K562 (cell line): ENCODE measurements around the gene KRTAP5-7.

Experiments used
- CTCF ChIP-seq, 3 experiments: IDR thresholded peaks in 2 of 3; conservative IDR thresholded peaks in 1 of 3; 2 replicates each; pipeline ENCODE4 v1.5.1; 2011 to 2012; ENCODE audit warnings: low read length in 3 of 3, mild to moderate bottlenecking in 3 of 3, control low read depth in 2 of 3, improper control_type of control experiment in 1 of 3, inconsistent platforms in 1 of 3, low read depth in 1 of 3, mixed read lengths in 1 of 3, moderate library complexity in 1 of 3; ENCODE audit not compliant: insufficient read depth in 2 of 3
- CXXC5 ChIP-seq: fragments of 250-450 bp; sonication (Bioruptor Pico); IDR thresholded peaks from 2 replicates; pipeline ENCODE4 v1.8.0; 2022; ENCODE audit warnings: inconsistent platforms, mild to moderate bottlenecking, moderate library complexity
- E2F4 ChIP-seq: sonication (generic); formaldehyde crosslinking; IDR thresholded peaks from 2 replicates; pipeline ENCODE4 v1.8.0; 2022; ENCODE audit warnings: mild to moderate bottlenecking, low read depth, missing genetic modification reagents
- EZH2 ChIP-seq: IDR thresholded peaks from 2 replicates; pipeline ENCODE4 v1.6.1; 2012; ENCODE audit warnings: low read depth, mild to moderate bottlenecking, inconsistent platforms, low read length, borderline replicate concordance
- FOSL1 ChIP-seq: fragments of 200-800 bp; sonication (Bioruptor generic); conservative IDR thresholded peaks from 2 replicates; pipeline ENCODE4 v1.6.1; 2016; ENCODE audit warnings: missing genetic modification characterization, missing compliant biosample characterization
- MBD2 ChIP-seq: sonication (generic); IDR thresholded peaks from 2 replicates; pipeline ENCODE4 v1.6.1; 2016; ENCODE audit warnings: low read depth, borderline replicate concordance
- MCM7 ChIP-seq, 2 experiments: fragments of 450-650 bp; IDR thresholded peaks; 2 replicates each; pipeline ENCODE4 v1.6.1; 2016 to 2018
- NKRF ChIP-seq: fragments of 450-650 bp; IDR thresholded peaks from 2 replicates; pipeline ENCODE4 v1.6.1; 2016; ENCODE audit warnings: borderline replicate concordance
- NR3C1 ChIP-seq: sonication (generic); formaldehyde crosslinking; IDR thresholded peaks from 2 replicates; pipeline ENCODE4 v1.8.1; 2022; ENCODE audit warnings: missing genetic modification reagents
- PTBP1 ChIP-seq: fragments of 200-400 bp; formaldehyde crosslinking; IDR thresholded peaks from 2 replicates; pipeline ENCODE4 v1.6.1; 2017; ENCODE audit warnings: low read depth, low read length
- ZNF274 ChIP-seq: IDR thresholded peaks from 2 replicates; pipeline ENCODE4 v1.6.1; 2011; ENCODE audit warnings: low read depth, mild to moderate bottlenecking, low read length, moderate library complexity, borderline replicate concordance
- ZZZ3 ChIP-seq: fragments of 450-650 bp; IDR thresholded peaks from 2 replicates; pipeline ENCODE4 v1.6.1; 2016; ENCODE audit warnings: antibody characterized with exemption, mild to moderate bottlenecking, moderate library complexity

- TF ChIP-seq NR3C1 (CRISPR knock-in tag): no peak
- TF ChIP-seq FOSL1 (tag): no peak
- no peak for TF ChIP-seq PTBP1
- TF ChIP-seq MCM7 (IDR thresholded peaks at IDR 0.05): no peak
- TF ChIP-seq EZH2: no peak
- no peak for TF ChIP-seq CXXC5 (CRISPR knock-in tag)
- no peak for TF ChIP-seq ZZZ3
- TF ChIP-seq E2F4: no peak
- TF ChIP-seq ZNF274: no peak
- TF ChIP-seq CTCF (IDR thresholded peaks at IDR 0.05 in 2 of 3, conservative IDR thresholded peaks at IDR 0.05 in 1 of 3; ENCODE audit: insufficient read depth in 2 of 3, low read depth in 1 of 3, low read length in 3 of 3): no peak
- no peak for TF ChIP-seq NKRF
- no peak for TF ChIP-seq MBD2
Observed at GRCh38 chr11:71544525-71545214, 17.6 kb downstream of the KRTAP5-7 start.
